GM18951 (cell line): Measurements from ENCODE around the gene ASCC3.

Experiments used
- POLR2A ChIP-seq: IDR thresholded peaks from 4 replicates; pipeline ENCODE4 v1.6.1; 2011; ENCODE audit warnings: mild to moderate bottlenecking; ENCODE audit not compliant: insufficient read length, insufficient read depth; ENCODE audit errors: extremely low read depth
- in situ Hi-C: fragments of 300-500 bp; cut with MboI; formaldehyde crosslinking; loops from one replicate; pipeline ENCODE4 v1.12.0; 2022; ENCODE audit warnings: low sequenced_read_pairs, mixed read lengths, inconsistent platforms; ENCODE audit not compliant: unreplicated experiment

Gene ASCC3

DNA sequence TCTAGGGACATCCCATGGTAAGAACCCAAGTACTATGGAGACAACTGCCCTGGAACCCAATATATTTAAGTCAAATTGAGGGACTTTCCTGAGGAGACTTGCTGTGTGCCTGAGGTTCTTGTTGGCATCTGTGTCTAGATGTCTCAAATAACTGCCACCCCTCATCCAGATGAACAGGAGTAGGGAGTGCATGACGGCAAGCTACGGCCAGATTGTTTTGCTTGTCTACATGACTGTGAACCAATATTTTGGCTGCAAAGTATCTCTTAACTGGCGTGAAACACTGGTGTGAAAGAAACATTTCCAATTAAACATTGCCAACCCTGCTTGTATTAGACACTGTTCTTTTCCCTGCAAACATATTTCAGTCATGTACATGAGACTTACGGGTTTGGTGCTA, 364.0 kb downstream of the ASCC3 start:
- in situ Hi-C loops, result no loop called here
- TF ChIP-seq POLR2A, result no peak

- in situ Hi-C loops, result no loop called here
- no peak for TF ChIP-seq POLR2A
These were observed 366.5 kb downstream of the ASCC3 start for GRCh38 chr6:100514660-100515059.

GRCh38 chr6:100512203-100512862, 368.8 kb downstream of the ASCC3 start:
- in situ Hi-C loops, result no loop called here
- TF ChIP-seq POLR2A, result no peak

DNA sequence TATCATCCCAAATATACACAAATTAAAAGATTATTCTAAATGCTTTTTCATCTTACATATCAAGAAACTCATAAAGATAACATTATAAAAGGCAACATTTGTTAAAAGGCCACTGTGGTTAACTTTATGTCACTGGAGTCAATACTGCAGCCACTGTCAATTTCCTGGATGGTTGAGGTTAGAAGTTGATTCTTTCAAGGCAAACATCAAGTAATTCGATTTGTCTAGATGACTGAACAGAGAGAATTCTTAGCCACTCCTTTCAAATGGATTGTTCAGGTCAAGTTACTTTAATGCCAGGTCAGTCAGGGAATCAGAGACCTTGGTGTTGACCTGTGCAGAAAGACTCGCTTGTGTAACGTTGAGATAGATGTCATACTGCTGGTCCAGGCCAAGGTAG, 372.0 kb downstream of the ASCC3 start:
- TF ChIP-seq POLR2A, result no peak
- in situ Hi-C loops, result no loop called here

DNA sequence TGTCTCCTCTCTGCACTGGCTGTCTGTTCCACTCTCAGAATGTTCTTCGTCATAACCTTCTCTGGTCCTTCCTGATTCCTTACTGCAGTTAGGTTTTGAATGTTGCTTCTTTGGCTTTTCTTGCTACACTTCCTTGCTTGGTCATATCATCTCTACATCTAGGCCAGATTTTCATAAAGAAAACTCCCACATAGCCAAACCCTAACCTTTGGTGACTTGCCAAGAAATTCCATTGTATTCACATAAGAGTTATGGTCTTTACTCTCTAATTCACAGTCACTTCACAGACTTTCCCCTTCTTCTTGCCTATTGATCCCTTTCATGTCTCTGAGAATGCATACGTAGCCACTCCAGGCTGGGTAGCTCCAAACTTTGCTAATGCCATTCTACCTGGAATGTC, 374.5 kb downstream of the ASCC3 start:
- in situ Hi-C loops, result no loop called here
- no peak for TF ChIP-seq POLR2A

DNA sequence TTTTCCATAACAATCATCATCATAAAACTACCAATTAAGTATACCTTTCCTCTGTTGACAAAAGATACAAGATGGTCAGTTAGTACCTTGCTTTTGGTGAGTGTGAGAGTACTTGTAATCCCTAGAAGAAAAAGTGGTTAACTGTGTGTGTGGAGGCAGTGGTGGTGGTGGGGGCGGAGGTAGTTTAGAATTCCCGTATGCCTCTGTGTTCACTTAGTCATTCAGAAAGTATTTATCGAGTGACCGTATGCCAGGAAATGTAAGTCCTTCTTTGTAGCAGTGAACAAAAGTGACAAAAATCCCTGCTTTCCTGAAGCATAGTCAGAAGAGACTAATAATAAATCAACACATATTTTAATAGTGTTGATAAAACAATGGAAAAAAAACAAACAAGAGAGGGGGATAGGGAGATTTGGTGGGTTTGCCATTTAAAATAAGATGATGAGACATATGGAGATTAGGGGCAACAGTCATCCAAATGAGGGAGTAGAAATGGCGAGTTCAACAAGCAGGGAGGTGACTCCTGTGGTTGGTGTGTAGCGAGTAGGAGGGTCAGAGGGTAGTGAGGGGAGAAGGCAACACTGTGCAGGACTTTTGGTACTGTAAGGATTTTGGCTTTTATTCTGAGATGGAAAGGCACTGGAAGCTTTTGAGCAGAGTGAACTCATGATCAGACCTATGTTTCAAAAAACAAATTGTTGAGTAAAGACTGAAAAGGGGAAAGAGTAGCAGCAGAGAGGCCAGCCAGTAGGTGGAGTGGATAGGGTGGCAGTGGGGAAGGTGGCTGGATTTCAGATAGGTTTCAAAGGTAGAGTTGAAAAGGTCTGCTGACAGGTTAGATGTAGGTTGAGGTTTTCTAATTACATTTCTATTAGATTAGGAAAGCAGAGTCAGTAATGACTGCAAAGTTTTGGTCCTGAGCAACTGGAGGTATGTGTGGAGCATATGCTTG, 376.1 kb downstream of the ASCC3 start:
- in situ Hi-C loops, result no loop called here
- no peak for TF ChIP-seq POLR2A

DNA sequence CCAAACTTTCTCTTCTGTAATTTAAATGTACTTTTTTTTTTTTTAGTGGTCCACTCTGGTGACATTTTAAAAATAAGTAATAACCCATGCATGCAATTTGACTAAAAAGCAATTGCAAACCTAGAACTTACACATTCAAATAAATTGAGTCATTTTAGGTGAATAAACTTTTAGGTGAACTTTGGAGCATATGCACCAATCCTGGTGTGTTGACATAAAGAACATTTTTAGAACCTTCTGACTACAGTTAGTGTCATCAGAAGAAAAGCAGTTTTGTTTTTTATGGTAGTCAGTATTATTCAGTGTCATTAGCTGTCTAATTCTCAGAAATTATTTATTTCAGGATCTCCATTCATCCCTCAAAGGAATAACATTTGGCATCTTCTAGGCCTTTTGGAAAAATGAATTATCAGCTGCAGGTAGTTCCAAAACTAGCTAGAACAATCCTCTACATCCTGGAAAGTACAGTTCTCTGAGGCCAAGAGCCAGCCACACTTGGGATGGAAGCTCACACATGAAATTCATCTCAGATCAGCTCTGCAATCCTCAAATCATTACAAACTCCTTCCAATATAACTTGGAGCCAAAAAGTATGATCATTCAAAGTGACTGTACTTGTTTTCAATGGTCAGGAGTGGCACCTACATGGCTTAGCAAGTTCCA, 378.0 kb downstream of the ASCC3 start:
- in situ Hi-C loops, result no loop called here

GRCh38 chr6:100493206-100493888, 387.8 kb downstream of the ASCC3 start:
- in situ Hi-C loops, result no loop called here
- TF ChIP-seq POLR2A, result no peak

More for the DNA sequence above, 378.0 kb downstream of the ASCC3 start:
- no peak for TF ChIP-seq POLR2A

DNA sequence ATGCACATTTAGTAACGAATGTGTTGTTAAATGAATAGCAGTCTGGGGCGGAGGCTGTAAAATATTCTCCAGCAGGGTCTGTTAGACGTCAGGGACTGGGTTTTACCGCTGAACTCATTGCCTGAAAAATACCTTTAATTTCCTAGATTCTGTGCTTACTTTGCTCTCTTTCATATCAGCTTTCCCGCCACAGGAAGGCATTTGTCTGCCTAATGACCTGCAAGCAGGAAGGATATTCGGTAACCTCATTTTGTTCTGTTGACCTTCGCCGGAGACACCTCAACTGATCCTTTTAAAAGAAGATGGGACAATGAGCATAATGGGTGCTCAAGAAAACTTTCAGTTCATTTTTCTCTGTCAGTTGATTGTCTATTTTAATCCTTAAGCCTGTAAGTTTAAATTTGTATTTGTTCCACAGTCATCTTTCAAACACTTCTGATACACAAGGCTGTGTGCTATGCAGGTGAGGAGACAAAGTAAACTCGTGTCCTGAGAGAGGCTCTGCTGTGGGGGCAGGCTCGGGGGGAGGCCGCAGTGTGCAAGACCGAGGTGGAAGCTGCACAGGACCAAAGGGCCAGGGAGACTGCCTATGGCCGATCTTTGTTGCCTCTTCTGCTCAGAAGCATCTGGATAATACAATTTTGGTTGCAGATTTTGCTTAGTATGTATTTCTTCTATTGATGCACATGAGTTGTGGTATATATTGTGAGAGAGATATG, 389.0 kb downstream of the ASCC3 start:
- TF ChIP-seq POLR2A, result no peak
- in situ Hi-C loops, result no loop called here

- in situ Hi-C loops, result no loop called here
- no peak for TF ChIP-seq POLR2A
These were observed 391.1 kb downstream of the ASCC3 start for GRCh38 chr6:100490065-100490464.

GRCh38 chr6:100488244-100488643, 392.9 kb downstream of the ASCC3 start:
- TF ChIP-seq POLR2A, result no peak
- in situ Hi-C loops, result no loop called here

DNA sequence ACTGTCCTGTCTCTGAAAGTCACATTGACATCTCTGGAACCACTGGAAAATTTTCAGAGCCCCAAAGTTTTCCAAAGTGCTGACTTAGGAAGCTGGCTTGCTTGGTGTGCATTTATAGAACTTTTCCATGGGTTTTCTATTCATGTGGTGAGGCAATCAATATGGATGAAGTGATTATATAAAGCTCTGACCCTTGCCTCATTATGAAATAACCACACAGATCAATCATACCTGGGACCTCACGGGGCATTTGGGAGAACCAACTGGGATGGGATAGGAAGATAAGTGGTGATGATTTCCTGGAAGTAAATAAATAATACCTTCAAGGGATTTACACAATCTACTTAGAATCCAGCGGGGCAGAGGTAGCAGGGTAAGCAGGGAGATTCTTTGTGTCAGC, 393.5 kb downstream of the ASCC3 start:
- no peak for TF ChIP-seq POLR2A
- in situ Hi-C loops, result no loop called here
